Panc1 (cell line): Measurements from ENCODE around the gene LCE3B. TPM values are rescaled to one million over a fixed set of nuclear protein-coding genes. Genes with fewer than 3 reads are reported as not detected.

Experiments used
- total RNA-seq: library from RNA; stranded (reverse); gene quantifications from one replicate; pipeline ENCODE4 v1.2.1, GENCODE V29; 2021; ENCODE audit not compliant: unreplicated experiment

Gene LCE3B
- total RNA-seq, 1 experiment from 2014 or later, result not detected

Other genes with a start within 250 kb of the LCE3B start
- gene CRNN, start 199.5 kb upstream of the LCE3B start, total RNA-seq, result not detected
- gene LCE5A, start 103.0 kb upstream of the LCE3B start, total RNA-seq, result not detected
- gene CRCT1, start 99.3 kb upstream of the LCE3B start, total RNA-seq, result not detected
- gene LCE3E, start 47.0 kb upstream of the LCE3B start, total RNA-seq, result not detected
- gene LCE3D, start 33.3 kb upstream of the LCE3B start, total RNA-seq, result not detected
- not detected for gene LCE3C, start 13.6 kb upstream of the LCE3B start, total RNA-seq
- gene LCE3A, start 9.3 kb downstream of the LCE3B start, total RNA-seq, result not detected
- not detected for gene LCE2D, start 49.6 kb downstream of the LCE3B start, total RNA-seq
- gene LCE2C, start 61.5 kb downstream of the LCE3B start, total RNA-seq, result not detected
- gene LCE2B, start 72.3 kb downstream of the LCE3B start, total RNA-seq, result not detected
- not detected for gene LCE2A, start 84.5 kb downstream of the LCE3B start, total RNA-seq
- gene LCE4A, start 94.3 kb downstream of the LCE3B start, total RNA-seq, result not detected
- not detected for gene KPRP, start 144.2 kb downstream of the LCE3B start, total RNA-seq
- not detected for gene LCE1F, start 161.3 kb downstream of the LCE3B start, total RNA-seq
- gene LCE1E, start 172.4 kb downstream of the LCE3B start, total RNA-seq, result not detected
- gene LCE1D, start 182.9 kb downstream of the LCE3B start, total RNA-seq, result not detected
- not detected for gene LCE1C, start 192.8 kb downstream of the LCE3B start, total RNA-seq
- gene LCE1B, start 198.2 kb downstream of the LCE3B start, total RNA-seq, result not detected
- gene LCE1A, start 213.7 kb downstream of the LCE3B start, total RNA-seq, result not detected
- not detected for gene LCE6A, start 229.0 kb downstream of the LCE3B start, total RNA-seq
- not detected for gene LCE7A, start 246.2 kb downstream of the LCE3B start, total RNA-seq